Upper lobe of left lung (tissue), 4 donors: ENCODE results near the gene PPIL6.

Source experiments
- POLR2A ChIP-seq, 4 donors: fragments of 450-650 bp; IDR thresholded peaks; one replicate each; pipeline ENCODE4 v1.5.1; 2016 to 2017; ENCODE audit warnings: antibody characterized with exemption in 4 of 4, mild to moderate bottlenecking in 2 of 4
- POLR2AphosphoS5 ChIP-seq, 2 donors: sonication (generic); formaldehyde crosslinking; IDR thresholded peaks; one replicate each; pipeline ENCODE4 v1.5.1; 2017; ENCODE audit warnings: antibody characterized with exemption in 2 of 2
- TF ChIP-seq, protein P1 (sequence below), 6 experiments: fragments of 450-650 bp in 4 of 6; fragments of 200-600 bp in 2 of 6; sonication (generic) in 2 of 6; IDR thresholded peaks; one replicate each; pipeline ENCODE4 v1.5.1; 2016 to 2019; ENCODE audit warnings: antibody characterized with exemption in 6 of 6

DNA sequence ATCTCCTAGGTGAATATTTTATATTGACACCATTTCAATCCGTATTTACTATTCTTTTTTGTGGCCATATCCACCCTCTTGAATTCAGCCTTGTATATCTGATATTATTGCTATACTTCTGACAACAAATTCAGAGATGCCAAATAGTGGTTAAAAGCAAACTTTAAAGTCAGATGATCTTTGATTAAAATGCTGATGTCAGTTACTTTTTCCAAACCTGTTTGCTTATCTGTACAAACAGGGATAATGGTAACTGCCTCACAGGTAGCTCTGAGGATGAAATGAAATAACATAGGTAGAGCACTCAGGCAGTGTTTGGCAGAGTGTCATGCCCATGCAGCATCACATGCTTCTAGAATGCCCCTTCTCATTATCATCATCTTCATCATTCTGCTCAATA, 19.2 kb downstream of the PPIL6 start:
- TF ChIP-seq POLR2AphosphoS5 (IDR thresholded peaks at IDR 0.05) (no peak), POLR2A (IDR thresholded peaks at IDR 0.05) (no peak)
- TF ChIP-seq, protein P1, sequence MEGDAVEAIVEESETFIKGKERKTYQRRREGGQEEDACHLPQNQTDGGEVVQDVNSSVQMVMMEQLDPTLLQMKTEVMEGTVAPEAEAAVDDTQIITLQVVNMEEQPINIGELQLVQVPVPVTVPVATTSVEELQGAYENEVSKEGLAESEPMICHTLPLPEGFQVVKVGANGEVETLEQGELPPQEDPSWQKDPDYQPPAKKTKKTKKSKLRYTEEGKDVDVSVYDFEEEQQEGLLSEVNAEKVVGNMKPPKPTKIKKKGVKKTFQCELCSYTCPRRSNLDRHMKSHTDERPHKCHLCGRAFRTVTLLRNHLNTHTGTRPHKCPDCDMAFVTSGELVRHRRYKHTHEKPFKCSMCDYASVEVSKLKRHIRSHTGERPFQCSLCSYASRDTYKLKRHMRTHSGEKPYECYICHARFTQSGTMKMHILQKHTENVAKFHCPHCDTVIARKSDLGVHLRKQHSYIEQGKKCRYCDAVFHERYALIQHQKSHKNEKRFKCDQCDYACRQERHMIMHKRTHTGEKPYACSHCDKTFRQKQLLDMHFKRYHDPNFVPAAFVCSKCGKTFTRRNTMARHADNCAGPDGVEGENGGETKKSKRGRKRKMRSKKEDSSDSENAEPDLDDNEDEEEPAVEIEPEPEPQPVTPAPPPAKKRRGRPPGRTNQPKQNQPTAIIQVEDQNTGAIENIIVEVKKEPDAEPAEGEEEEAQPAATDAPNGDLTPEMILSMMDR (IDR thresholded peaks at IDR 0.05): no peak
